ENCODE results near the gene EGLN3.

- TF ChIP-seq ARNTL (CRISPR knock-in tag; IDR thresholded peaks at IDR 0.05; ENCODE audit: borderline replicate concordance, low read depth) (no peak), OSR1 (CRISPR knock-in tag; IDR thresholded peaks at IDR 0.05) (no peak)
- TF ChIP-seq, protein P1, sequence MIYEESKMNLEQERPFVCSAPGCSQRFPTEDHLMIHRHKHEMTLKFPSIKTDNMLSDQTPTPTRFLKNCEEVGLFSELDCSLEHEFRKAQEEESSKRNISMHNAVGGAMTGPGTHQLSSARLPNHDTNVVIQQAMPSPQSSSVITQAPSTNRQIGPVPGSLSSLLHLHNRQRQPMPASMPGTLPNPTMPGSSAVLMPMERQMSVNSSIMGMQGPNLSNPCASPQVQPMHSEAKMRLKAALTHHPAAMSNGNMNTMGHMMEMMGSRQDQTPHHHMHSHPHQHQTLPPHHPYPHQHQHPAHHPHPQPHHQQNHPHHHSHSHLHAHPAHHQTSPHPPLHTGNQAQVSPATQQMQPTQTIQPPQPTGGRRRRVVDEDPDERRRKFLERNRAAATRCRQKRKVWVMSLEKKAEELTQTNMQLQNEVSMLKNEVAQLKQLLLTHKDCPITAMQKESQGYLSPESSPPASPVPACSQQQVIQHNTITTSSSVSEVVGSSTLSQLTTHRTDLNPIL (CRISPR knock-in tag; IDR thresholded peaks at IDR 0.05; ENCODE audit: low read depth) = no peak
- TF ChIP-seq, protein P2, sequence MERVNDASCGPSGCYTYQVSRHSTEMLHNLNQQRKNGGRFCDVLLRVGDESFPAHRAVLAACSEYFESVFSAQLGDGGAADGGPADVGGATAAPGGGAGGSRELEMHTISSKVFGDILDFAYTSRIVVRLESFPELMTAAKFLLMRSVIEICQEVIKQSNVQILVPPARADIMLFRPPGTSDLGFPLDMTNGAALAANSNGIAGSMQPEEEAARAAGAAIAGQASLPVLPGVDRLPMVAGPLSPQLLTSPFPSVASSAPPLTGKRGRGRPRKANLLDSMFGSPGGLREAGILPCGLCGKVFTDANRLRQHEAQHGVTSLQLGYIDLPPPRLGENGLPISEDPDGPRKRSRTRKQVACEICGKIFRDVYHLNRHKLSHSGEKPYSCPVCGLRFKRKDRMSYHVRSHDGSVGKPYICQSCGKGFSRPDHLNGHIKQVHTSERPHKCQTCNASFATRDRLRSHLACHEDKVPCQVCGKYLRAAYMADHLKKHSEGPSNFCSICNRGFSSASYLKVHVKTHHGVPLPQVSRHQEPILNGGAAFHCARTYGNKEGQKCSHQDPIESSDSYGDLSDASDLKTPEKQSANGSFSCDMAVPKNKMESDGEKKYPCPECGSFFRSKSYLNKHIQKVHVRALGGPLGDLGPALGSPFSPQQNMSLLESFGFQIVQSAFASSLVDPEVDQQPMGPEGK (CRISPR knock-in tag; IDR thresholded peaks at IDR 0.05; ENCODE audit: borderline replicate concordance) = no peak
Measured at GRCh38 chr14:33934938-33935337, 15.9 kb downstream of the EGLN3 start.
